Measurements from ENCODE around the gene MAN2A2. TPM values are rescaled to one million over a fixed set of nuclear protein-coding genes. Genes with fewer than 3 reads are reported as not detected.
A peak's percentile ranks its signal among the peaks of the same experiment; 100 is the strongest.

The MAN2A2 gene
- total and polyA plus RNA-seq, 9 of the 15 experiments (the other 6 are each of a cell fraction or from before 2014, with no cell fraction given) = 7.3 to 151 (median 43.4) TPM

- TF ChIP-seq POLR2G (IDR thresholded peaks at IDR 0.05; ENCODE audit: low read depth, low read length) (peak; percentile 34; the same call in 1 of the 2 replicates), CEBPG (CRISPR knock-in tag; IDR thresholded peaks at IDR 0.05) (0 out of 2 replicates have a peak, but pooled peaks have one; percentile 3), CEBPG (tag; conservative IDR thresholded peaks at IDR 0.05 in 1 of 2, IDR thresholded peaks at IDR 0.05 in 1 of 2) (no peak), PURB (CRISPR knock-in tag; IDR thresholded peaks at IDR 0.05; ENCODE audit: low read depth) (no peak)
- Histone ChIP-seq H4K20me1 (replicated peaks; ENCODE audit: control insufficient read depth, insufficient read depth, low read length) (0 out of 2 replicates have a peak, but pooled peaks cover 5% of the 10 kb centered on the region), H3K79me2 (ENCODE audit: control insufficient read depth, insufficient read depth, low read length) (no peaks in the 10 kb centered on the region), H2AFZ (ENCODE audit: low read depth, low read length) (no peak overlapping the region), H3K9me1 (ENCODE audit: control insufficient read depth, insufficient read depth, low read length) (peaks cover 3% of the 10 kb centered on the region), H3K9me3 (replicated peaks; ENCODE audit: control insufficient read depth, insufficient read depth, low read depth, low read length) (no peaks in the 10 kb centered on the region), H3K9ac (ENCODE audit: insufficient read depth in 1 of 2, low read depth in 2 of 2, low read length in 2 of 2) (peak overlapping the region in 1 of 2 experiments; percentile 53; a peak in 1 of 4 replicates), H3K4me1 (replicated peaks in 1 of 2; ENCODE audit: control insufficient read depth in 2 of 2, insufficient read depth in 2 of 2, low read length in 2 of 2) (peaks cover 13 to 32% of the 10 kb centered on the region in 2 experiments; a peak in 4 of 5 replicates), H3K36me3 (ENCODE audit: control insufficient read depth, insufficient read depth, low read length) (peaks cover 87% of the 10 kb centered on the region), H3K4me2 (ENCODE audit: insufficient read depth, low read length) (no peak overlapping the region), H3K27ac (ENCODE audit: extremely low read depth, low read depth, low read length) (no peak overlapping the region; the same call in 2 of the 3 replicates), H3K4me3 (no peak overlapping the region), H3K27me3 (ENCODE audit: control insufficient read depth in 2 of 2, insufficient read depth in 2 of 2, low read length in 2 of 2) (no peaks in the 10 kb centered on the region)
- in situ Hi-C loops (cut with MboI) (no loop called here), intact Hi-C loops (cut with micrococcal nuclease) (loop anchor here (5.0 kb wide), 1 partner anchor 86 kb away; no protein-coding TSS in a partner anchor)
- CTCF ChIA-PET (ENCODE audit: low intra/inter-chr PET ratio) = no interaction called here
- ATAC-seq (no peak), DNase-seq (ENCODE audit: extremely low read depth in 1 of 4, low spot score in 3 of 4) (no peak), FAIRE-seq (no peak)
- no TSS peak for BruUV-seq (replicated peaks)
- WGBS (ENCODE audit: insufficient coverage, low coverage, missing lambda C conversion rate) = 92% methylated on average over 16 of the region's 16 CpGs
- POLR2A ChIA-PET = interaction anchor here (1.0 to 3.0 kb wide), 4 partner anchors 11 to 75 kb away, joined by 3 to 20 read pairs (median 6); partner anchors contain the start of genes UNC45A and VPS33B
Measured at GRCh38 chr15:90946538-90946937, 43.4 kb downstream of the MAN2A2 start.
